ENCODE data around the gene VAV2.

VAV2 gene

DNA sequence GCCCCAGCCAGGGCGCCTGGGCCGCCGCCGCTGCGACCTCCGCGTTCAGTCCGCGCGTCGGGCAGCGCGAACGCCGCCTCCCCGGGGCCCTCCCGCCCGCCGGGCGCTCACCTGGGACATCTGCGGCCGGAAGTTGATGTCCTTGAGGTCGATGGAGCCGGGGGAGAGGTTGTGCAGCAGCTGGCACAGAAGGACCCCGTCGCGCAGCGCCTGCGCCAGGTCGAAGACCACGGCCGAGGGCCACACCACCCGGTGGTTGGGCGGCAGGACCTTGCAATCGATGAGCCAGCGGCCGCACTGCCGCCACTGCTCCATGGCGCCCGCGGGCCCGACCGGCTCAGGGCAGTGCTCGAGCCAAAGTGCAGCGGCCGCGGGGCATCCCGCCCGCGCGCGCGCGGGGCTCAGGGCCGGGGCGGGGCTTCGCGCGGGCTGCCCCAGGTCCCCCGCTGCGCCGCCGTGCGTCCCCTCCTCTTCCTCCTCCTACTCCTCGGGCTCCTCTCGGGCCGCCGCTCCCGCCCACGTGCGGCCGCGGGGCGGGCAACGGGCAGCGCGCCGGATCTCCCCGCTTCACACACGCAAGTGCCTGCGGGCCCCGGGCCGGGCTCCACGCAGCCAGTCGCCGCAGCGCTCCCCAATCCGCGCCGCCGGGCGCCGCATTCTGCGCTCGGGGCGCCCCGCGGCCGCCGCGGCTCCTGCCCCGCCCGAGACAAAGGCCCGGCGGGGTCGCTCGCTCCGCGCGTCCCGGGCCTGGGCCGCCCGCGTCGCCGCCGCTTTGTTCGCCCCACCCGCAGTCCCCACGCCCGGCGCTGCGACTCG, at the start of gene VAV2:
Gene VAV2, minus strand, starts transcription at position 361 of the 816 bp plus-strand sequence. Its CDS starts 46 bp downstream, at position 315.
- peak; percentile 27 for DNase-seq

DNA sequence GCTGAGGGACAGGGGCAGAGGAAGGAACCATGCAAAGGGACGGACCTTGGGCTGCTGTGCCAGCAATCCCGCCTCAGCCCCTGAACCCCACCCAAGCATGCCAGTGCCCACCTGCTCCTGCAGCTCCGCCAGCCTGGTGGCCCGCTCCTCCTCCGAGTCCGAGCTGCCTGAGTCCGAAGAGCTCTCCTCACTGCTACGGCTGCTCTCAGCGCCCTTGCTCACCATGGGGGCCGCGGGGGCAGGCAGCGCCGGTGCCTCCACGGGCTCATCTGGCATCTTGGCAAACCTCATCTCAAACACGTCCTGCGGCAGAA, 49.5 kb upstream of the VAV2 start:
- DNase-seq: no peak

DNA sequence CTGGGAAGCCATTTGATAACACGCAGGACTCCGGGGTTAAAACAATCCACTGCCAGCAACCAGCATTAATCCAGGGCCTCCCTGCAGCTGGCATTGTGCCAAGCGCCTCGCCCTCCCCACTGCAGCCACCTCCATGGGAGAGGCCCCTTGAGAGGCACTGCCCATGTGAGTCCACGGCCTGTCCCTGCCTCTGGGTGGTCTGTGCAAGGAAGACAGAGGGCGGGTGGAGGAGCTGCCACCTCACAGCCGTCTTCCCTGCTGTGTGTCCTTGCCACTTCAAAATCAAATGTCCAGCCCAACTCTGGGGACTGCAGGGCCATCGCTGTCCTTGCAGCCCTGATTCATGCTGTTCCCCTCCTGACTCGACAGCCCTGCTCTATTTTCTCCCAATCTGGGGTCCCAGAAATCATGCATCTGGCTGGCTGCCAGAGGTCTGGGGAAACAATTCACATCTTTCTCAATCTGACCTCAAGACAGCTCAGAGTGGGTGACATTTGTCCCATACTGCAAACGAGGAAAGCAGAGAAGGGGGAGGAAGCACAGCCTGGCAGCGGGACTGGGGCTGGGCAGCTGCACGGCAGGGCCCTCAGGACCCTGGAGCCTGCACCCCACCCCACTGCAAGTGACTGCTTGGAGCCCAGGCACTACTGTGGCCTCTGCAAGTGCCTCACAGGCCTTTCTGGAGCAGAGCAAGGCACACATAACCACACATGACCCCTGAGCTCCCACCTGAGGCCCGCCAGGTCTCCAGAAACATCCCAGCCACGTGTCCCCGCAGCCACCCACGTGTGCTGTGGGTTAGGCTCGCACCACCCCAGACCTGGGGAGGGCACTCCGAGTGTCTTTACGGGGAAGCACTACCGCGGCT, 48.9 kb upstream of the VAV2 start:
- no peak for DNase-seq

- no peak for DNase-seq
Observed at GRCh38 chr9:134040176-134040565, 48.0 kb upstream of the VAV2 start.

GRCh38 chr9:134039386-134040175, 47.5 kb upstream of the VAV2 start:
- no peak for DNase-seq

DNA sequence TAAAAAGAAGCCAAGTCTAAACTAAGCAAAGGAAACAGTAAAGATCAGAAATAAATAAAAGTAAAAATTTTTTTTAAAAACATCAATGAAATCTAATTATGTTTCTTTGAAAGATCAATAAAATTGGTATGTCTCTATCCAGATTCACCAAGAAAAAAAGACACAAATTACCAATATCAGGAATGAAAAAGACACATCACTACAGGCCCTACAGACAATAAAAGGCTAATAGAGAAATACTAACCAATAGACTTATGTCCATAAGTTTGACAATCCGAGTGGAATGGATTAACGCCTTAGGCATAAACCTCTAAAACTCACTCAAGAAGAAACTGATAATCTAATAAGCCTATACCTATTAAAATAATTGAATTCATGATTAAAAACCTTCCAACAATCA, 45.5 kb upstream of the VAV2 start:
- DNase-seq: no peak

DNA sequence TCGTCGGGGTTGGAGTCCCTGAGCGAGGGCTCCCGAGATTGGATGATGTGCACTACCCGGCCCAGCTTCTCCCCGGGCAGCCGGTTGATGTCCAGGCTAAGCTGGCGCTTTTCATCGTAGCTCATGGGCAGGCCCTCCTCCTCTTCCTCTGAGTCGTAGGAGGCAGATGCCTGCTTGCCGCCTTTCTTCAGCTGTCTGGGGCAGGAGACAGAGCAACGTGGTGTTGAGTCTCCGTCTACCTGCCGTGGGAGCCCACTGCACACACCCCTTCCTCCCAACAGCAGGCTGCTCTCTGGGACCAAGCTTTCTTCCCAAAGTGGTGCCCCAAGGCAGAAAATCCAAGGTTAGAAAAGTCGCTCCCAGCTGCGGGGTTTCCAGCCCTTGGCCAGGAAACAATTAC, 44.0 kb upstream of the VAV2 start:
- no peak for DNase-seq

DNA sequence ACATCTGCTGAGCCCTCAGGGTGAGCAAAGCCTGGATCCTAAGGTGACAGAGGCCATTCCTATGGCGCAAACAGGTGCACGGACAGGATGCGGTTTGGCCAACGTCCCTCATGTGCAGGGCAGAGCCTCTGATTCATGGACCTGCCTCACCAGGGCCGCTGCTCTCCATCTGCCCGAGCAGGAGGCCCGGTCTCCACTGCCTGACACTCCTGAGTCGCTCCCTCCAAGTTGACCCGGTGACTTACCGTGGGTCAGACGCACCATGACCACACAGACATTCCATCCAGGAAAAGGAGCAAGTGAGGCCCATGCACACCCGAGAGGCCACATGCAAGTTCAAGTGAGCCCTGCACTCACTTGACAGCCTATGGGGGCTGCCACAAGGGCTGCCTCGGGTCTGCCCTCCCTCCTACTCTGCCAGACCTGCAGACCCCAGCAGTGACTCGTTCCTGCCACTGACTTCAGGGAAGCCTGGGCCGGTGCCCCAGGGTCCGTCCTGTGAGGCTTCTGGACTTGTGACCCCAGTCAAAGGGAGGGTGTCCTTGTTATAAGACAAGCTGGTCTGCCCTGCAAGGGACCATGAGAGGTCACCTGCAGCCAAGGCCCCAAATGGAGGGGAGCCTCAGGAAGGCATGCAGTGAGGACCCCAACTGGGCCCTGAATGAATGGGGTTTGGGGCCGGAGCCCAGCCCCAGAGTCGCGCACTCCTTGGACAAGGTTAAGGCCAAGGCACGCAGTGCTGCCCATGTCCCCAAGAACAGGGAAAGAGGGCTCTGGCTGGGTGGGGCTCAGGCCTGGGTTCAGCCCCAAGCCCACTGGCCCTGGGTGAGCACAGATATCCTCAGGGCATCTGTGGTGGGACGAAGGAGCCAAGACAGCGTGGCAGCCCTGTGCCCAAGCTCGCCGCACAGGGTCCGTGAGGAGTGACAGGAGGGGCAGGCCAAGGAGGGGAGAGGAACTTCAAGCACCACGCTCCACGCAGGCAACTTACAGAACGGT, 43.2 kb upstream of the VAV2 start:
- no peak for DNase-seq

GRCh38 chr9:134034215-134035040, 42.3 kb upstream of the VAV2 start:
- DNase-seq: no peak

DNA sequence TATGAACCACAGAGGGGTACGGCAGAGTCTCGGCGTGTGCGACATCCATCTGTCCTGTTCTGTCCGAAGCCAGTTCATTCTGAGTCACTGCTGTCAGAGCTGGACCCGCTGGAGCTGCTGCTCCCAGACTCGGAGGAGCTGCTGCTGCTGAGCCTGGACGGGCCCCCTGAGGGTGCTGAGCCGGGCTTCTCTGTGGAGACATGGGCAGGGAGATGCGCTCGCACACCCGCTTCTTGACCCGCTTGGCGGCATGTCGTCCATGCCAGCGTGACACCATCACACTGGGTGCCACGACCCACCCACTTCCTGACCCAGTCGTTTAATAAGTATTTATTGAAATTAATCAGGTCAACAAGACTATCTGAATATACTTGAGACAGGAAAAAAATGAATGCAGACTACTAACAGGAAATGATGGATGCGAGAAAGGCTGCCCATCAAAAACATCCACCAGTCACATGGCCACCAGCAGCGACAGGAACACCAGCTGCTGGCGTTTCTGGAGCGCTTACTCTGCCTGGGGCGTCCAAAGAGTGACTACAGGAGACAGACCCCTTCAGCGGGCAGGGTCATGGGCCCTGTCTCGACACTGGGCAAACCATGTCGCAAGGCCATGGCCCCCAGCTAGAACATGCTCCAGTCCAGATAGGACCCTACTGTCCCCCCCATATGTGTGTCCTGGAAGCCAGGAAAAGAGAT, 41.5 kb upstream of the VAV2 start:
- no peak for DNase-seq

- DNase-seq: no peak
Observed at GRCh38 chr9:134032456-134033222, 40.5 kb upstream of the VAV2 start.

GRCh38 chr9:134031783-134032182, 39.7 kb upstream of the VAV2 start:
- DNase-seq: no peak

DNA sequence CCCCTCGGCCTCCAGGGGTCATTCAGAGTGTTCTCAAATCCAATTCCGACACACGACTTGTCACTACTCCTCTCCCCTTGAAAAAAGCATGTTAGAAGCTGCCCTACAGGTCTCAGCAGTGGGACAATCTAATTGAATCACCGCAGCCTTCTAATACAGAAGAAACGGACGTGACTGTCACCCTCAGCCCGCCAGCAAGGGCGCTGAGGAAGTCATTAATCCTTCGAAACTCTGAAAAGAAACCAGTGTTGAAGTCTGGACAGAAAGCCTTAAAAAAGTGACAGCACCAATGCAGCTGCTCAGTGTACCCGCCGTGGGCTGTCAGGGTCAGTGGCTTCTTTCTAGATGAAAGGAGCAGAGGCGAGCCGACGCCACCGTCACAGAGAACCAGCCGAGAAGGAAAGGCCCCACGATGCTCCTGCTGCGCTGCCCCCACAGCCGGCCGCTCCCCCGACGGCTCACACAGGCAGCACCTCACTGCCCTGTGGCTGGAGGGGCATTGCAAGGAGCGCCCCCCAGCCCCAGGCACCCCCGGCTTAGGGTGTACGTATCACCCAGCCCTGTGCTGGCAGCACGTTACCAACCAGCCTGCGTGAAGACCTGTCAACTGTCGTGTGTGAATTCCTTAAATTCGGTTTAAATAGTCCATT, 38.8 kb upstream of the VAV2 start:
- no peak for DNase-seq

DNA sequence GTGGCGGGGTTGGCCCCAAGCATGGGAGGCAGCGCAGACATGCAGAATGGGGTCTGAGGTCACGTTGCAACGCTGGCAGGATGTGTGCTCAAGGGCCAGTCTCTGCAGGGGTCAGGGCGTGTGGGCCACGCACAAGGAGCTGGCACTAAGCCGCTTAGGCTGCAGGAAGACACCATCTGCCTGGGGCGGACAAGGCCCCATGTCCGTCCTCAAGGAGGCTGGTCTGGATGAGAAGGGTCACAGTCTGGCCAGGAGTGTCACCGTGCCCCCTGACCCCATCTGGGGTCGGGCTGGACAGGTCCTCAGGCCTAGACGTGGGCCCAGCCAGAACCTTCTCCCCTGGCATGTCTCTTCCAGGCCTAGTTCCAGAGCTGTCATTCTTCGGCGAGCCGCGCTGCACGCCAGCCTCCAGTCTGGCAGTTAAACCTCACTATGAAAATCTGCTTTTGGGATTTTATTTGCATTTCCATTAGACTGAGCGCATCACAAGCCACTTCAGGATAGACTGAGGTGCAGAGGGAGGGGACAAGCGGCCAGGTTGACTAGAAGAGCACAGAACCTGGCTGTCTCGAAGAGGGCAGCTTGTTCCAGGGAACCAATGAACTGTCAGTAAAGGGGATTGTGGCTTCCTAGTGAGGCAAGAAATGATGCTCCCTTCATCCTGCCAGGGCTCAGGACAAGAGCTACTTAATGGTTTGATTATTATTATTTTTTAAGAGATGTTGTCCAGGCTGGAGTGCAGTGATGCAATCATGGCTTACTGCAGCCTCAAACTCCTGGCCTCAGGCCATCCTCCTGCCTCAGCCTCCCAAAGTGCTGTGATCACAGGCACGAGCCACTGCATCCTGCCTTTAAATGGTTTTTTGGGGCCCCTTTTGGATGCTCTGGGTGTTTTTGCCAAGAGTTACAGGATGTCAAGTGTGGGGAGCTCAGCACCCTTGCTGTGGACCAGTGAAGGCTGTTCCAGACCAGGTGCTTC, 37.4 kb upstream of the VAV2 start:
- no peak for DNase-seq

DNA sequence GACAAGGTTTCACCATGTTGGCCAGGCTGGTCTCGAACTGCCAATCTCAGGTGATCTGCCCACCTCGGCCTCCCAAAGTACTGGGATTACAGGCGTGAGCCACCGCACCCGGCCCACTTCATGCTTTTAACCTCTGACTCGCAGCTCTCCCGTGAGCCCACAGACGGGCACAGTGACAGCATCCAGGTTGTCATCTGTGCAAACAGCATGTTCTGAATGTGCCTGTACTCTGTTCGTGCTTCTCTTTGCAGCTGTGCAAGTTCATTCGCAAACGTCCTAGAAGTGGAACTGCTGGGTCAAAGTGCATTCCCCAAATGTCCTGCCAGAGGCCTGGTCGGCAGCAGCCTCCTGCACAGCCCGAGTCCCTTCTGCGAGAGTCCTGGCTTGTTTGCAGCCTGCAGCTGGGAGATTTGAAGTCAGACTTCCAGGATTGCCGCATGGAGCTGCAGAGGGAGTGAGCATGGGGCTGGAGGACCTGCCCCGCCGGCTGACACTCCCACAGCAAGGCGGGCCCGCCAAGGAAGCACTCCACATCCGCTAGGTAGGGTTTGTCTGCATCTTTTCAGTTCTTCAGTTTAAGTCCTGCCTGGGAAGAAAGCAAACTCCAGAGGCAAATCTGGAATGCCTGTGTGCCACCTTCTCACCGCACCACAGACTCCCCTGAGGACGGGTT, 36.6 kb upstream of the VAV2 start:
- DNase-seq: no peak

DNA sequence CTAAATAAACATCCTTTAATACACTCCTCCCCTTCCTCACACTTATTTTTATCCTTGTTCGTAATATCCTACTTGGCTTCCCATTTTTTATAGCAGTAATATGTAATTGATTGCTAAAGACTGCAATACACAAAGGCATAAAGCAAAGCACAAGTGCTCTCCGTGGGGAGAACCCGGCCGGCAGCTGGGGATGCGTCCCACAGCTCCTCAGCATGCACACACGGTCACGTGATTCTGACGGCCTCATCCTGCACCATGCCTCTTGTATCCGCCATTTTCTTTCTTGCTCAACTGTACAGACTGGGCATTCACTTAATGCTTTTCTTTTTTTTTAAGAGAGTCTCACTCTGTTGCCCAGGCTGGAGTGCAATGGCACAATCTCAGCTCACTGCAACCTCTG, 36.0 kb upstream of the VAV2 start:
- no peak for DNase-seq

DNA sequence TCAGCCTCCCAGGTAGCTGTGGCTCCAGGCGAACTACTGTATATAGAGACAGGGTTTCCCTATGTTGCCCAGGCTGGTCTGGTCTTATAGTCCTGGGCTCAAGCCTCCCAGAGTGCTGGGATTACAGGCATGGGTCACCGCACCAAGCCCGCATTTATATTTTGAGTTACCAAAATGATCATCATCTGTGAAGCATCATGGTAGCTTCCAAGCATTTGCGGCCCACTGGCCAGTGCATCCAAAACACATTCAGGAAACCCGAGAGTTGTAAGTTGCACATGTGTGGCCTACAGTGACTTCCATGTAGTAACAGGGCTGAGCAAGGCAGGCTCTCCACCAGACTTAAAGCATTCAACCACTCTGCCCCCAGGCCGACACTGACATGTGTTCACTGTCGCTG, 35.4 kb upstream of the VAV2 start:
- DNase-seq: no peak
